Suprapubic skin (tissue), 4 donors: ENCODE data around the gene ZBTB20. TPM values are rescaled to one million over a fixed set of nuclear protein-coding genes. Genes with fewer than 3 reads are reported as not detected.

ENCODE experiments used
- DNase-seq, 2 donors: peaks; one replicate each; pipeline ENCODE4 v3.0.0-alpha.2; 2019; ENCODE audit warnings: low spot score in 2 of 2
- H3K27ac ChIP-seq: fragments of 200-600 bp; sonication (generic); one replicate; pipeline ENCODE4 v1.5.1; 2019
- H3K27me3 ChIP-seq: fragments of 200-600 bp; sonication (generic); one replicate; pipeline ENCODE4 v1.5.1; 2019
- H3K36me3 ChIP-seq: fragments of 200-600 bp; sonication (generic); one replicate; pipeline ENCODE4 v1.5.1; 2019
- H3K4me1 ChIP-seq: fragments of 200-600 bp; sonication (generic); one replicate; pipeline ENCODE4 v1.5.1; 2019
- H3K4me3 ChIP-seq: fragments of 200-600 bp; sonication (generic); one replicate; pipeline ENCODE4 v1.5.1; 2019; ENCODE audit warnings: mild to moderate bottlenecking
- H3K9me3 ChIP-seq: fragments of 200-600 bp; sonication (generic); one replicate; pipeline ENCODE4 v1.5.1; 2019
- CTCF ChIP-seq, 2 donors: fragments of 200-600 bp in 1 of 2; fragments of 450-650 bp in 1 of 2; sonication (generic) in 1 of 2; IDR thresholded peaks; one replicate each; pipeline ENCODE4 v1.5.1; 2016 to 2019; ENCODE audit warnings: antibody characterized with exemption in 2 of 2, mild to moderate bottlenecking in 1 of 2, moderate library complexity in 1 of 2
- EP300 ChIP-seq: sonication (generic); formaldehyde crosslinking; IDR thresholded peaks from one replicate; pipeline ENCODE4 v1.6.1; 2017; ENCODE audit warnings: antibody characterized with exemption
- POLR2A ChIP-seq, 2 donors: fragments of 450-650 bp; IDR thresholded peaks; one replicate each; pipeline ENCODE4 v1.6.1; 2017; ENCODE audit warnings: antibody characterized with exemption in 2 of 2, mild to moderate bottlenecking in 2 of 2, moderate library complexity in 2 of 2
- POLR2AphosphoS5 ChIP-seq, 3 donors: sonication (generic); formaldehyde crosslinking; IDR thresholded peaks; one replicate each; pipeline ENCODE4 v1.6.1; 2017; ENCODE audit warnings: antibody characterized with exemption in 3 of 3
- whole genome bisulfite sequencing: methylation state at CpG from one replicate; pipeline ENCODE4 v1.1.5; 2018; 5-methylcytosine and 5-hydroxymethylcytosine counted together
- total RNA-seq, 4 donors: library from RNA; depleted of rRNA; stranded (reverse); fragments of >200 nt; gene quantifications; one replicate each; pipeline ENCODE4 v1.1.0, GENCODE V29; 2016

ZBTB20 gene
- total RNA-seq, 4 donors from 2014 or later, result 23.6 to 77.2 (median 39.4) TPM

GRCh38 chr3:114848643-114849350 is 298.3 kb downstream of the ZBTB20 start:
- no peak overlapping the region for H3K27ac ChIP-seq
- DNase-seq, result no peak

GRCh38 chr3:114848082-114848481 is 299.0 kb downstream of the ZBTB20 start:
- Histone ChIP-seq H3K4me3 (no peak overlapping the region), H3K27me3 (no peaks in the 10 kb centered on the region), H3K9me3 (no peaks in the 10 kb centered on the region), H3K36me3 (no peaks in the 10 kb centered on the region), H3K4me1 (peaks cover 6% of the 10 kb centered on the region), H3K27ac (no peak overlapping the region)
- no peak for TF ChIP-seq POLR2A (IDR thresholded peaks at IDR 0.05)
- TF ChIP-seq POLR2AphosphoS5 (IDR thresholded peaks at IDR 0.05), result no peak
- no peak for TF ChIP-seq EP300
- TF ChIP-seq CTCF (IDR thresholded peaks at IDR 0.05), result no peak
- 75% methylated on average over 7 of the region's 7 CpGs for WGBS
- DNase-seq, result no peak

More at GRCh38 chr3:114848643-114849350, 298.3 kb downstream of the ZBTB20 start:
- Histone ChIP-seq H3K4me1 (peaks cover 6% of the 10 kb centered on the region), H3K27me3 (no peaks in the 10 kb centered on the region), H3K9me3 (no peaks in the 10 kb centered on the region), H3K36me3 (no peaks in the 10 kb centered on the region), H3K4me3 (no peak overlapping the region)
- TF ChIP-seq POLR2AphosphoS5 (IDR thresholded peaks at IDR 0.05), result no peak
- no peak for TF ChIP-seq CTCF (IDR thresholded peaks at IDR 0.05)
- no peak for TF ChIP-seq POLR2A (IDR thresholded peaks at IDR 0.05)
- no peak for TF ChIP-seq EP300
- WGBS, result 95% methylated on average over 3 of the region's 3 CpGs

- 41% methylated on average over 2 of the region's 2 CpGs for WGBS
- Histone ChIP-seq H3K36me3 (no peaks in the 10 kb centered on the region), H3K4me1 (peaks cover 6% of the 10 kb centered on the region), H3K9me3 (no peaks in the 10 kb centered on the region), H3K27ac (no peak overlapping the region), H3K27me3 (no peaks in the 10 kb centered on the region), H3K4me3 (no peak overlapping the region)
- TF ChIP-seq POLR2A (IDR thresholded peaks at IDR 0.05), result no peak
- no peak for TF ChIP-seq POLR2AphosphoS5 (IDR thresholded peaks at IDR 0.05)
- TF ChIP-seq EP300, result no peak
- TF ChIP-seq CTCF (IDR thresholded peaks at IDR 0.05), result no peak
- no peak for DNase-seq
Observed at GRCh38 chr3:114847564-114847963, 299.5 kb downstream of the ZBTB20 start.

GRCh38 chr3:114846779-114847178 is 300.3 kb downstream of the ZBTB20 start:
- TF ChIP-seq POLR2A (IDR thresholded peaks at IDR 0.05) (no peak), CTCF (IDR thresholded peaks at IDR 0.05) (no peak), POLR2AphosphoS5 (IDR thresholded peaks at IDR 0.05) (no peak), EP300 (no peak)
- DNase-seq, result no peak
- Histone ChIP-seq H3K9me3 (no peaks in the 10 kb centered on the region), H3K36me3 (no peaks in the 10 kb centered on the region), H3K27me3 (no peaks in the 10 kb centered on the region), H3K4me3 (no peak overlapping the region), H3K27ac (no peak overlapping the region), H3K4me1 (peaks cover 6% of the 10 kb centered on the region)
- WGBS, result 77% methylated on average over 3 of the region's 3 CpGs

GRCh38 chr3:114846252-114846651 is 300.8 kb downstream of the ZBTB20 start:
- no peak for DNase-seq
- Histone ChIP-seq H3K36me3 (no peaks in the 10 kb centered on the region), H3K9me3 (no peaks in the 10 kb centered on the region), H3K27ac (no peak overlapping the region), H3K4me1 (peaks cover 6% of the 10 kb centered on the region), H3K27me3 (no peaks in the 10 kb centered on the region), H3K4me3 (no peak overlapping the region)
- no peak for TF ChIP-seq CTCF (IDR thresholded peaks at IDR 0.05)
- TF ChIP-seq POLR2A (IDR thresholded peaks at IDR 0.05), result no peak
- no peak for TF ChIP-seq EP300
- no peak for TF ChIP-seq POLR2AphosphoS5 (IDR thresholded peaks at IDR 0.05)
- 74% methylated on average over 1 of the region's 1 CpG for WGBS
